Measurements from ENCODE around the gene ACTL8. TPM values are rescaled to one million over a fixed set of nuclear protein-coding genes. Genes with fewer than 3 reads are reported as not detected.

ACTL8 gene
- total and polyA plus RNA-seq, 2 of the 4 experiments (the other 2 are of a cell fraction) = under 0.01 to 0.07 TPM

DNA sequence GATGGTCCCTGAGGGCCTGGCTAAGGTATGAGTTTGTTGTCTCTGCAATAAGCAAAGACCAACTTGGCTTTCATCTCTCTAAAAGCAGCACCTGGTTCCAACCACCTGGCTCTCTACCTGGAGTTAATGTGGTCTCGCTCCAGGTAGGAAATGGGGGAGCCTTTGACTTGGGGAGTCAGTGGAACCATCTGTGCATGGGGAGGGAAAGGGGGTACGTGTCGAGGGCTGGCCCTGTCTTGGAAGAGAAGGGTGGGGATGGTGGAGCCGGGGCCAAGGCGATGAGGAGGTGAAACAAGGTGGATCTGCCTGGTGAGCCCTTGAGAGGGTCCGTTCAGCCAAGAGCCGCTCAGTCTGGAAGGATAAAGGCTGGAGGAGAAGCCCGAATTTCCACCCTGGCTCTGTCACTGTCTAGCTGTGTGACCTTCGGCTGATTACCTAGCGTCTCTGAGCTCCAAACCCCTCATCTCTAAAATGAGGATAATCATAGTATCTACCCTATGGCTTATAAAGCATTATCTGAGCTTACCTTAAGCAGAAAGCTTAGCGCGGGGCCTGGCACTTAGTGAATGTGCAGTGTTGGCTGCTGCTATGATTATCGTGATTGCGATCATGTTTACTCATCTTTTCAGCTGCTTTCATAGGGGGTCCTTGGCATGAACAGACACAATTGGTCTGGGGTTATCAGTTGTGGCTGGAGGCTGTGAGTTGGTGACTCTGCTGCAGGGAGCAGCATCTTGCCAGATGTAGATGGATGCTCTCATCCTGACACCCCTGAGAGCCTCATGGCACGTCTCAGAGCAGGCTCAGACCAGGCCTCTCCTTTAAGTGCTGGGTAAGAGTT is 78.7 kb downstream of the ACTL8 start:
- no peak overlapping the region for H2AK9ac ChIP-seq (replicated peaks; ENCODE audit: low read depth, low read length, poor library complexity)
- H3K4me3 ChIP-seq (ENCODE audit: insufficient read depth, low read depth, low read length) = no peak overlapping the region
- ChIA-PET POLR2A (ENCODE audit: unreplicated experiment) (no interaction called here), CTCF (interaction anchor here (0.6 kb wide), 1 partner anchor 268 kb away, joined by 4 read pairs; no protein-coding TSS in a partner anchor)
- H3K56ac ChIP-seq (ENCODE audit: extremely low read depth, insufficient read depth, low read length) = no peak overlapping the region
- H2BK120ac ChIP-seq (ENCODE audit: low read depth, low read length) = no peak overlapping the region
- peaks cover 16% of the 10 kb centered on the region; the same call in 1 of the 2 replicates for H3K27me3 ChIP-seq (ENCODE audit: control insufficient read depth, insufficient read depth, low read length)
- no peak overlapping the region for H3K4me2 ChIP-seq (ENCODE audit: low read depth, low read length)
- H3K36me3 ChIP-seq (ENCODE audit: control insufficient read depth, insufficient read depth, low read length) = no peaks in the 10 kb centered on the region
- in situ Hi-C loops (cut with MboI; ENCODE audit: low sequenced_read_pairs) = no loop called here
- H4K8ac ChIP-seq (ENCODE audit: low read depth in 2 of 2, low read length in 2 of 2) = no peak overlapping the region
- no peak overlapping the region for H3K4ac ChIP-seq (ENCODE audit: low read depth, low read length)
- TF ChIP-seq, protein P1, sequence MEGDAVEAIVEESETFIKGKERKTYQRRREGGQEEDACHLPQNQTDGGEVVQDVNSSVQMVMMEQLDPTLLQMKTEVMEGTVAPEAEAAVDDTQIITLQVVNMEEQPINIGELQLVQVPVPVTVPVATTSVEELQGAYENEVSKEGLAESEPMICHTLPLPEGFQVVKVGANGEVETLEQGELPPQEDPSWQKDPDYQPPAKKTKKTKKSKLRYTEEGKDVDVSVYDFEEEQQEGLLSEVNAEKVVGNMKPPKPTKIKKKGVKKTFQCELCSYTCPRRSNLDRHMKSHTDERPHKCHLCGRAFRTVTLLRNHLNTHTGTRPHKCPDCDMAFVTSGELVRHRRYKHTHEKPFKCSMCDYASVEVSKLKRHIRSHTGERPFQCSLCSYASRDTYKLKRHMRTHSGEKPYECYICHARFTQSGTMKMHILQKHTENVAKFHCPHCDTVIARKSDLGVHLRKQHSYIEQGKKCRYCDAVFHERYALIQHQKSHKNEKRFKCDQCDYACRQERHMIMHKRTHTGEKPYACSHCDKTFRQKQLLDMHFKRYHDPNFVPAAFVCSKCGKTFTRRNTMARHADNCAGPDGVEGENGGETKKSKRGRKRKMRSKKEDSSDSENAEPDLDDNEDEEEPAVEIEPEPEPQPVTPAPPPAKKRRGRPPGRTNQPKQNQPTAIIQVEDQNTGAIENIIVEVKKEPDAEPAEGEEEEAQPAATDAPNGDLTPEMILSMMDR (conservative IDR thresholded peaks at IDR 0.05; ENCODE audit: low read depth, low read length) = no peak
- no CpG with 5 or more reads among the region's 15 CpGs for WGBS, 2 experiments (ENCODE audit: extremely low coverage in 2 of 2, insufficient read length in 1 of 2)
- H3K79me1 ChIP-seq (ENCODE audit: low read depth in 1 of 2, low read length in 2 of 2) = no peaks in the 10 kb centered on the region
- dilution Hi-C loops (cut with HindIII; ENCODE audit: low sequenced_read_pairs, unreplicated experiment) = no loop called here
- no peaks in the 10 kb centered on the region for H3K4me1 ChIP-seq (ENCODE audit: control insufficient read depth, insufficient read depth, low read length)
- H3K18ac ChIP-seq (ENCODE audit: low read depth, low read length) = no peak overlapping the region
- no peak overlapping the region for H3K23ac ChIP-seq (ENCODE audit: low read depth, low read length)
- no peak overlapping the region for H2BK15ac ChIP-seq (ENCODE audit: low read depth, low read length)
- DNase-seq = no peak
- intact Hi-C loops (cut with micrococcal nuclease) = no loop called here
- no peak overlapping the region for H3K14ac ChIP-seq (replicated peaks; ENCODE audit: low read depth, low read length)
- no peak overlapping the region for H2AK5ac ChIP-seq (ENCODE audit: low read depth, low read length)
- no peak overlapping the region for H2BK5ac ChIP-seq (ENCODE audit: low read depth, low read length, poor library complexity, severe bottlenecking)
- H4K20me1 ChIP-seq (ENCODE audit: insufficient read depth, low read length) = no peaks in the 10 kb centered on the region
- H4K91ac ChIP-seq (ENCODE audit: insufficient read depth, low read depth, low read length) = no peak overlapping the region
- H3K9me1 ChIP-seq (ENCODE audit: insufficient read depth, low read length) = no peaks in the 10 kb centered on the region
- no peak overlapping the region for H3K27ac ChIP-seq (ENCODE audit: insufficient read depth, low read length)
- no peak for ATAC-seq (ENCODE audit: low read depth)
- H3K9me3 ChIP-seq (ENCODE audit: control insufficient read depth, insufficient read depth, low read length) = no peaks in the 10 kb centered on the region
- H2BK20ac ChIP-seq (ENCODE audit: low read depth, low read length) = no peak overlapping the region
- H2AFZ ChIP-seq (replicated peaks; ENCODE audit: low read length, poor library complexity) = no peak overlapping the region
- H4K5ac ChIP-seq (ENCODE audit: low read depth, low read length) = no peak overlapping the region
- no peak overlapping the region for H3K9ac ChIP-seq (ENCODE audit: low read depth, low read length)
- no TSS peak for BruUV-seq (replicated peaks)

Measured in IMR-90 (cell line).